ENCODE data around the gene EEF1AKMT4. TPM values are rescaled to one million over a fixed set of nuclear protein-coding genes. Genes with fewer than 3 reads are reported as not detected.
A peak's percentile ranks its signal among the peaks of the same experiment; 100 is the strongest.

EEF1AKMT4 gene
- total RNA-seq, 1 experiment from 2014 or later, result 8.1 TPM

DNA sequence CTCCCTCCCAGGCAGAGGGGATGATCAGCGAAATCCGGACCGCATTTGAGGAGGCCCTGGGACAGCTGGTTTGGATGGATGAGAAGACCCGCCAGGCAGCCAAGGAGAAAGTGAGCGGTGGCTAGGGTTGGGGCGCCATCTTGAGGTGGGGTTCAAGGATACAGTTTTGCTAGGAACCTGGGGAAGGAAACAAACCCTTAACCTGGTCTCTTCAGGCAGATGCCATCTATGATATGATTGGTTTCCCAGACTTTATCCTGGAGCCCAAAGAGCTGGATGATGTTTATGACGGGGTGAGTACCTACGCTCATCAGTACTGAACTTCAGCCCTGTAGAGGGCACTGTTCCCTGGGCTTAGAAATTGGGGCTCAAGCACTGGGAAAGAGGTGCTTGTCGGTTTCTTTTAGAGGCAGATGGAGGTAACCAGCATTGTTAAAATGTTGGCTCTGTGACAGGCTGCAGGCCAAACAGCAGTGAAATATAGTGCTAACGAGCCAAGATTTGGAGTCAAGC, 40.0 kb downstream of the EEF1AKMT4 start:
- Histone ChIP-seq H4K8ac (replicated peaks; ENCODE audit: insufficient read length, low read depth, low read length) (no peak overlapping the region), H2AK5ac (ENCODE audit: insufficient read length, low read length) (no peak overlapping the region), H3K4me2 (ENCODE audit: insufficient read depth, insufficient read length, low read length) (no peak overlapping the region), H3K14ac (ENCODE audit: insufficient read depth, low read length) (no peak overlapping the region), H3K23ac (ENCODE audit: insufficient read length, low read depth, low read length) (no peak overlapping the region), H3T11ph (ENCODE audit: low read length) (no peak overlapping the region), H3K79me1 (ENCODE audit: insufficient read depth, low read depth, low read length, poor library complexity, severe bottlenecking) (no peaks in the 10 kb centered on the region), H2BK20ac (ENCODE audit: low read depth, low read length, poor library complexity, severe bottlenecking) (no peak overlapping the region), H4K5ac (ENCODE audit: insufficient read length, low read depth, low read length) (no peak overlapping the region), H3K79me2 (ENCODE audit: insufficient read depth, low read length) (no peaks in the 10 kb centered on the region), H2BK12ac (ENCODE audit: insufficient read length, low read depth, low read length) (no peak overlapping the region), H2BK15ac (ENCODE audit: low read depth, low read length) (no peak overlapping the region), H3K4me1 (ENCODE audit: insufficient read depth, low read length) (no peaks in the 10 kb centered on the region), H3K27ac (ENCODE audit: insufficient read length, low read depth, low read length) (no peak overlapping the region), H4K91ac (ENCODE audit: insufficient read length, low read depth, low read length) (no peak overlapping the region), H2BK120ac (ENCODE audit: low read depth, low read length, poor library complexity, severe bottlenecking) (no peak overlapping the region), H2BK5ac (ENCODE audit: insufficient read length, low read length) (no peak overlapping the region), H3K9ac (ENCODE audit: extremely low read depth, insufficient read length, low read length) (no peak overlapping the region), H3K23me2 (ENCODE audit: insufficient read length, low read depth, low read length, poor library complexity, severe bottlenecking) (no peaks in the 10 kb centered on the region), H2AFZ (ENCODE audit: low read length) (no peak overlapping the region), H3K27me3 (ENCODE audit: insufficient read depth, low read length) (no peaks in the 10 kb centered on the region), H3K4ac (ENCODE audit: low read depth, low read length) (no peak overlapping the region), H3K9me3 (ENCODE audit: control insufficient read depth, low read depth, low read length) (no peaks in the 10 kb centered on the region), H3K56ac (ENCODE audit: insufficient read length, low read depth, low read length) (no peak overlapping the region), H3K18ac (ENCODE audit: insufficient read length, low read depth, low read length) (no peak overlapping the region), H4K20me1 (ENCODE audit: control insufficient read depth, insufficient read depth, insufficient read length) (no peaks in the 10 kb centered on the region)
- H3K27ac Mint-ChIP-seq, result no peak overlapping the region; a peak in 1 of 7 replicates
- H3K4me3 Mint-ChIP-seq, result no peak overlapping the region; a peak in 1 of 5 replicates
- no peaks in the 10 kb centered on the region; a peak in 1 of 7 replicates for H3K36me3 Mint-ChIP-seq (ENCODE audit: insufficient read depth in 1 of 3, low read depth in 3 of 3)
- peaks cover 12% of the 10 kb centered on the region for H3K27me3 Mint-ChIP-seq (ENCODE audit: low read depth)
- H3K9me3 Mint-ChIP-seq, result no peaks in the 10 kb centered on the region
- H3K4me1 Mint-ChIP-seq, result peaks cover 0 to 5% of the 10 kb centered on the region in 2 experiments; a peak in 1 of 4 replicates
- TF ChIP-seq, protein P1, sequence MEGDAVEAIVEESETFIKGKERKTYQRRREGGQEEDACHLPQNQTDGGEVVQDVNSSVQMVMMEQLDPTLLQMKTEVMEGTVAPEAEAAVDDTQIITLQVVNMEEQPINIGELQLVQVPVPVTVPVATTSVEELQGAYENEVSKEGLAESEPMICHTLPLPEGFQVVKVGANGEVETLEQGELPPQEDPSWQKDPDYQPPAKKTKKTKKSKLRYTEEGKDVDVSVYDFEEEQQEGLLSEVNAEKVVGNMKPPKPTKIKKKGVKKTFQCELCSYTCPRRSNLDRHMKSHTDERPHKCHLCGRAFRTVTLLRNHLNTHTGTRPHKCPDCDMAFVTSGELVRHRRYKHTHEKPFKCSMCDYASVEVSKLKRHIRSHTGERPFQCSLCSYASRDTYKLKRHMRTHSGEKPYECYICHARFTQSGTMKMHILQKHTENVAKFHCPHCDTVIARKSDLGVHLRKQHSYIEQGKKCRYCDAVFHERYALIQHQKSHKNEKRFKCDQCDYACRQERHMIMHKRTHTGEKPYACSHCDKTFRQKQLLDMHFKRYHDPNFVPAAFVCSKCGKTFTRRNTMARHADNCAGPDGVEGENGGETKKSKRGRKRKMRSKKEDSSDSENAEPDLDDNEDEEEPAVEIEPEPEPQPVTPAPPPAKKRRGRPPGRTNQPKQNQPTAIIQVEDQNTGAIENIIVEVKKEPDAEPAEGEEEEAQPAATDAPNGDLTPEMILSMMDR (conservative IDR thresholded peaks at IDR 0.05), result peak; percentile 86
- WGBS (ENCODE audit: extremely low coverage, insufficient read length, low lambda C conversion rate), result no CpG with 5 or more reads among the region's 10 CpGs
- DNase-seq, result peak; percentile 86
